Stimulated activated CD8-positive, alpha-beta memory T cell treated with anti-CD3 and anti-CD28 coated beads, Interleukin-15, amount 100 ng/mL, for 48 hours (primary cell): ENCODE measurements around the gene IL13RA2.

Experiments used
- DNase-seq, 2 donors: peaks; one replicate each; pipeline ENCODE4 v3.0.0-alpha.2; 2020; ENCODE audit warnings: low read depth in 2 of 2

The IL13RA2 gene

GRCh38 chrX:115017455-115017854 is at the start of gene IL13RA2:
IL13RA2 (minus strand) TSS chrX:115017616; CDS start chrX:115017269, 347 bp downstream.
- no peak for DNase-seq

GRCh38 chrX:115065304-115065703 is 47.9 kb upstream of the IL13RA2 start:
- DNase-seq = no peak

GRCh38 chrX:115060013-115060412 is 42.6 kb upstream of the IL13RA2 start:
- no peak for DNase-seq

GRCh38 chrX:115058276-115058675 is 40.9 kb upstream of the IL13RA2 start:
- no peak for DNase-seq

GRCh38 chrX:115054876-115055275 is 37.5 kb upstream of the IL13RA2 start:
- DNase-seq = no peak

- no peak for DNase-seq
These were observed 35.8 kb upstream of the IL13RA2 start for GRCh38 chrX:115053223-115053622.

GRCh38 chrX:115047715-115048114 is 30.3 kb upstream of the IL13RA2 start:
- DNase-seq = no peak

- no peak for DNase-seq
These were observed 29.8 kb upstream of the IL13RA2 start for GRCh38 chrX:115047181-115047580.

GRCh38 chrX:115040417-115040816 is 23.0 kb upstream of the IL13RA2 start:
- no peak for DNase-seq

- DNase-seq = no peak
These were observed 21.0 kb upstream of the IL13RA2 start for GRCh38 chrX:115038406-115038805.

- DNase-seq = no peak
These were observed 18.6 kb upstream of the IL13RA2 start for GRCh38 chrX:115036029-115036428.

GRCh38 chrX:115031989-115032388 is 14.6 kb upstream of the IL13RA2 start:
- DNase-seq = no peak

GRCh38 chrX:115030625-115031024 is 13.2 kb upstream of the IL13RA2 start:
- DNase-seq = no peak

GRCh38 chrX:115029869-115030570 is 12.6 kb upstream of the IL13RA2 start:
- no peak for DNase-seq

- no peak for DNase-seq
These were observed 12.0 kb upstream of the IL13RA2 start for GRCh38 chrX:115029440-115029839.

- no peak for DNase-seq
These were observed 6.4 kb upstream of the IL13RA2 start for GRCh38 chrX:115023811-115024210.

- no peak for DNase-seq
These were observed 5.7 kb upstream of the IL13RA2 start for GRCh38 chrX:115023139-115023538.

GRCh38 chrX:115021121-115021520 is 3.7 kb upstream of the IL13RA2 start:
- no peak for DNase-seq

- DNase-seq = no peak
These were observed 1.5 kb upstream of the IL13RA2 start for GRCh38 chrX:115018944-115019343.

GRCh38 chrX:115018040-115018647 is 728 bp upstream of the IL13RA2 start:
- no peak for DNase-seq

GRCh38 chrX:115013705-115014104 is 3.7 kb downstream of the IL13RA2 start:
- DNase-seq = no peak

- no peak for DNase-seq
These were observed 6.0 kb downstream of the IL13RA2 start for GRCh38 chrX:115011428-115011827.

GRCh38 chrX:114999906-115000305 is 17.5 kb downstream of the IL13RA2 start:
- DNase-seq = no peak

- DNase-seq = no peak
These were observed 19.6 kb downstream of the IL13RA2 start for GRCh38 chrX:114997779-114998178.
